GM06990 (cell line): ENCODE measurements around the gene KMT2E.

ENCODE experiments used
- DNase-seq: peaks from one replicate; pipeline ENCODE4 v3.0.0-alpha.2; 2011; ENCODE audit not compliant: insufficient read length; ENCODE audit errors: extremely low read depth
- H3K27me3 ChIP-seq: replicated peaks from 2 replicates; pipeline ENCODE4 v1.6.0; 2011; ENCODE audit warnings: low read length; ENCODE audit not compliant: control insufficient read depth, insufficient read depth
- H3K36me3 ChIP-seq: 2 replicates; pipeline ENCODE4 v1.5.1; 2011; ENCODE audit warnings: low read length; ENCODE audit not compliant: control insufficient read depth, insufficient read depth
- H3K4me3 ChIP-seq: replicated peaks from 2 replicates; pipeline ENCODE4 v1.5.1; 2011; ENCODE audit warnings: low read depth, mild to moderate bottlenecking, control low read depth, low read length
- CTCF ChIP-seq: IDR thresholded peaks from 2 replicates; pipeline ENCODE4 v1.5.1; 2011; ENCODE audit warnings: low read length, control low read depth, mild to moderate bottlenecking, inconsistent platforms; ENCODE audit not compliant: insufficient read depth, poor library complexity, severe bottlenecking

The KMT2E gene

GRCh38 chr7:104967595-104967994, 46.4 kb upstream of the KMT2E start:
- no peak for DNase-seq
- no peaks in the 10 kb centered on the region for H3K27me3 ChIP-seq
- no peak overlapping the region for H3K4me3 ChIP-seq
- TF ChIP-seq CTCF = no peak
- no peaks in the 10 kb centered on the region for H3K36me3 ChIP-seq

GRCh38 chr7:104968648-104969047, 45.4 kb upstream of the KMT2E start:
- DNase-seq = no peak
- H3K27me3 ChIP-seq = no peaks in the 10 kb centered on the region
- no peak for TF ChIP-seq CTCF

GRCh38 chr7:104969183-104969582, 44.8 kb upstream of the KMT2E start:
- H3K27me3 ChIP-seq = no peaks in the 10 kb centered on the region
- no peak overlapping the region for H3K4me3 ChIP-seq
- no peaks in the 10 kb centered on the region for H3K36me3 ChIP-seq
- DNase-seq = no peak
- no peak for TF ChIP-seq CTCF

More at GRCh38 chr7:104968648-104969047, 45.4 kb upstream of the KMT2E start:
- Histone ChIP-seq H3K36me3 (no peaks in the 10 kb centered on the region), H3K4me3 (no peak overlapping the region)

GRCh38 chr7:104971290-104972071, 42.5 kb upstream of the KMT2E start:
- Histone ChIP-seq H3K27me3 (no peaks in the 10 kb centered on the region), H3K36me3 (no peaks in the 10 kb centered on the region), H3K4me3 (no peak overlapping the region)
- DNase-seq = no peak
- TF ChIP-seq CTCF = no peak

GRCh38 chr7:104972500-104972899, 41.5 kb upstream of the KMT2E start:
- Histone ChIP-seq H3K27me3 (no peaks in the 10 kb centered on the region), H3K36me3 (no peaks in the 10 kb centered on the region; the same call in 1 of the 2 replicates), H3K4me3 (no peak overlapping the region)
- no peak for TF ChIP-seq CTCF
- DNase-seq = no peak

GRCh38 chr7:104973227-104973626, 40.8 kb upstream of the KMT2E start:
- Histone ChIP-seq H3K36me3 (no peaks in the 10 kb centered on the region; the same call in 1 of the 2 replicates), H3K27me3 (no peaks in the 10 kb centered on the region), H3K4me3 (no peak overlapping the region)
- no peak for TF ChIP-seq CTCF
- DNase-seq = no peak
